IPS-18a (cell line): ENCODE data around the gene STRN.

Experiments used
- H3K27ac ChIP-seq: one replicate; pipeline ENCODE4 v1.5.1; 2013; ENCODE audit warnings: low read length
- H3K27me3 ChIP-seq: one replicate; pipeline ENCODE4 v1.6.1; 2013; ENCODE audit warnings: mild to moderate bottlenecking, low read length; ENCODE audit not compliant: control insufficient read depth, insufficient read depth
- H3K36me3 ChIP-seq: one replicate; pipeline ENCODE4 v1.6.1; 2013; ENCODE audit warnings: low read depth, low read length; ENCODE audit not compliant: control insufficient read depth
- H3K4me1 ChIP-seq: one replicate; pipeline ENCODE4 v1.6.1; 2013; ENCODE audit warnings: low read depth, low read length; ENCODE audit not compliant: control insufficient read depth
- H3K4me3 ChIP-seq: one replicate; pipeline ENCODE4 v1.5.1; 2013; ENCODE audit warnings: low read length
- H3K9ac ChIP-seq: one replicate; pipeline ENCODE4 v1.6.1; 2013; ENCODE audit warnings: mild to moderate bottlenecking, low read length, moderate library complexity
- H3K9me3 ChIP-seq: one replicate; pipeline ENCODE4 v1.6.1; 2013; ENCODE audit warnings: low read depth, low read length; ENCODE audit not compliant: control insufficient read depth

Gene STRN

GRCh38 chr2:36802952-36803351, 163.4 kb downstream of the STRN start:
- H3K9ac ChIP-seq = no peak overlapping the region
- no peak overlapping the region for H3K27ac ChIP-seq
- no peak overlapping the region for H3K4me3 ChIP-seq
- H3K9me3 ChIP-seq = no peaks in the 10 kb centered on the region
- H3K27me3 ChIP-seq = no peaks in the 10 kb centered on the region
- H3K36me3 ChIP-seq = no peaks in the 10 kb centered on the region
- H3K4me1 ChIP-seq = peaks cover under 1% of the 10 kb centered on the region

GRCh38 chr2:36801088-36801487, 165.2 kb downstream of the STRN start:
- Histone ChIP-seq H3K4me1 (peaks cover 8% of the 10 kb centered on the region), H3K9me3 (no peaks in the 10 kb centered on the region), H3K9ac (no peak overlapping the region), H3K27ac (no peak overlapping the region), H3K4me3 (no peak overlapping the region), H3K27me3 (no peaks in the 10 kb centered on the region), H3K36me3 (no peaks in the 10 kb centered on the region)

- no peak overlapping the region for H3K27ac ChIP-seq
- H3K9ac ChIP-seq = no peak overlapping the region
These were observed 166.0 kb downstream of the STRN start for GRCh38 chr2:36800381-36800780.

GRCh38 chr2:36798724-36799123, 167.6 kb downstream of the STRN start:
- Histone ChIP-seq H3K27me3 (no peaks in the 10 kb centered on the region), H3K4me3 (no peak overlapping the region), H3K9me3 (no peaks in the 10 kb centered on the region), H3K4me1 (peaks cover 8% of the 10 kb centered on the region), H3K27ac (no peak overlapping the region), H3K36me3 (no peaks in the 10 kb centered on the region), H3K9ac (no peak overlapping the region)

More at GRCh38 chr2:36800381-36800780, 166.0 kb downstream of the STRN start:
- Histone ChIP-seq H3K9me3 (no peaks in the 10 kb centered on the region), H3K27me3 (no peaks in the 10 kb centered on the region), H3K4me3 (no peak overlapping the region), H3K4me1 (peaks cover 8% of the 10 kb centered on the region), H3K36me3 (no peaks in the 10 kb centered on the region)

GRCh38 chr2:36797324-36798070, 168.8 kb downstream of the STRN start:
- no peaks in the 10 kb centered on the region for H3K27me3 ChIP-seq

More at GRCh38 chr2:36797324-36798070, 168.8 kb downstream of the STRN start:
- Histone ChIP-seq H3K9ac (no peak overlapping the region), H3K4me3 (no peak overlapping the region), H3K27ac (no peak overlapping the region), H3K4me1 (peaks cover 8% of the 10 kb centered on the region), H3K9me3 (no peaks in the 10 kb centered on the region), H3K36me3 (no peaks in the 10 kb centered on the region)
